Colon (tissue), 2 donors: ENCODE results near the gene NEU3.
"Not testable (repeated sequence)": the region's sequence is repeated elsewhere in the genome, so short reads cannot be mapped to it uniquely, and the experiment has no call there.

ENCODE experiments used
- FAIRE-seq: peaks from 2 replicates; lab custom pipeline; 2012; peaks lifted over from hg19 to GRCh38; lab: Jason Lieb, UNC
- donor health status: control.
- donor health status: control.

NEU3 gene

GRCh38 chr11:75031224-75031753, 42.6 kb downstream of the NEU3 start:
- no peak for FAIRE-seq

DNA sequence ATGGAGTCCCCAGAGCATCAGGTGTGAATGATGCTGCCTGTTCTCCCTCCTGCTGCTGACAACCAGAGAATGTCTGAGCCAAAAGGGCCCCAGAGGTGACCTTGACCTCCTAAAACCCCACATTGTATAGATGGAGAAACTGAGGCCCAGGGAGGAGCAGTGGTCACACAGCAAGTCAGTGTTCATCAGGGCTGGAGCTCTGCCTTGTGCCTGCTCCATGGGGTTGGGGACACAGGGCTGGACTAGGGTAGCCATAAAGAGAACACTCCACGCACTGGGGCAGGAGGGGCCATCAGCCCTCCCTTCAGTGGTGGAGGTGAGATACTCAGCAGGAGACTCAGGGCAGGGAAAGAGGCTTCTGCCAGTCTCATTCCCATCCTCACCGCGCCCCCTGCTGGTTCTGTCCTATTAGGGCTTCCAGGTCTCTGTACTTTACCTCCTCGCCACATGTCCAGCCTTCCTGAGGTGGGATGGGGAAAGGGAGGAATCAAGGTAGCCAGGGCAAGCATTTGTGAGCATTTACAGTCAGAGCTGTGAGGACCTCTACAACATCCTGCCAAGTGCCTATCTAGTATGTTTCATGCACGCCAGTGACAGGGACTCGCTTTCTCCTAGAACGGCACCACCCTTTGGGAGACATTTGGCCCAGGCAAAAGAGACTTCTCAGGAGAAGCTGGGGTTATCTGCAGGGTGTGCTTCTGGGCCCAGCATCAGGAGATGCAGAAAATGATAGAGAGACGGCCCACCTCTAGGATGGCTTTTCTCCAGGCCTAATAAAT, 43.2 kb downstream of the NEU3 start:
- FAIRE-seq = no peak

- no peak for FAIRE-seq
These were observed 43.8 kb downstream of the NEU3 start for GRCh38 chr11:75032550-75032935.

- FAIRE-seq = no peak
These were observed 45.2 kb downstream of the NEU3 start for GRCh38 chr11:75033916-75034315.

DNA sequence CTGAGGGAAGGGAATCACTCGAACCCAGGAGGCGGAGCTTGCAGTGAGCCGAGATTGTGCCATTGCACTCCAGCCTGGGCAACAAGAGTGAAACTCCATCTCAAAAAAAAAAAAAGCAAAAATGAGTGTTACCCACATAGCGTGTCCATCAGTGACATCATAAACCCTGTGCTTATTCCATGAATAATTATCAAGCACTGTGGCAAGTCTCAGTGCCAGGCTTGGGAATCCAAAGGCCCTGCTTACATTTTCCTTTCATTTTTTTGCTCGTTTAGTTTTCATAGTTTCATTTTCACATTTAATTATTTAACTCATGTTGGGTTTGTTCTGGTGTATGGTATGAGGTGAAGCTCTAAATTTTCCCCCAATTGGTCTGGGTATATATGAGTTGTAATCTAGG, 46.5 kb downstream of the NEU3 start:
- FAIRE-seq = no peak

DNA sequence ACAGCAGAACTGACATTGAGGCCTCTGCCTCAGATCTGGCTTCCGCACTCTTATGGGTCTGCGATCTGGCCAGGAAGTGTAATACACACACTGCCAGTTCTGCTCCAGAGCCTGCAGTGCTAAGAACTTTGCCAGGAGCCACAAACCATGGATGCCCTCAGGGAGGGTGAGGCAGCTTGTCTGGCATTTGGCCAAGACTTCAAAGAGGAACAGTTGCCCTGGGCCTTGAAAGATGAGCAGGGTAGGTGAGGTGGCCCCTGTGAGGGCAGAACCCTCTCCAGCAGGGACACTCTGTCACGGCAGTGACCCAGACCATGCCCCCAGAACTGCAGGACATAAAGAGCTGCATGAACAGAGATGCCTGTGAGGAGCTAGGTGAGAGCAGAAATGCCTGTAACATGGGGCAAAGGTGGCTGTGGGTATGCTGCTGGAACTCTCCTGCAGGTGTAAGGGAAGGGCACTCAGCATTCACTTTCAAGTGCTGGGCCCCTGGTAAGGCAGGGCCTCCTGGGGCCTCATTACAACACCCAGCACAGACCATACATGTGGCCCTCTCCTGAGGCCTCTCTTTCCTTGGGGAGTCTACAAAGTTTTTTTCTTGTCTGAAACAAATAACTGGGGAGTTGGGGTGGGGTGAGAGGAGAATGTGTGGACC, 47.3 kb downstream of the NEU3 start:
- FAIRE-seq = no peak

DNA sequence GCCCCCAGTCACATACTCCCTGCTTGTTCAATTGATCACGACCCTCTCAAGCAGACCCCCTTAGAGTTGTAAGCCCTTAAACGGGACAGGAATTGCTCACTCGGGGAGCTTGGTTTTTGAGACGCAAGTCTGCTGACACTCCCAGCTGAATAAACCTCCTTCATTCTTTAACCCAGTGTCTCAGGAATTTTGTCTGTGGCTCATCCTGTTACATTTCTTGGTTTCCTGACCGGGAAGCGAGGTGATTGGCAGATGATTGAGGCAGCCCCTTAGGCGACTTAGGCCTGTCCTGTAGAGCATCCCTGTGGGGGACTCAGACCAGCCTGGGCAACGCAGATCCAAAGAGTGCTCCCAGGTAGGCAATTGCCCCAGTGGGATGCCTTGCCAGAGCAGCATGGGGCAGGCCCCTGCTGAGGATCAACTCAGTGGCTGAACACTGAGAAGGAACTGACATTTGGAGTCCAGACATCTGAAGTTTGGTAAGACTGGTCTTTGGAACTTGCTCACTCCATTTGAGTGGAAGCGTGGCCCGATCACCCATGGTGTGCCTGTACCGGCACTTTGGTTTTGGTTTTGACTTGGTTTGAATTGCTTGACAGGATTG, 51.5 kb downstream of the NEU3 start:
- FAIRE-seq = no peak

- FAIRE-seq = no peak
These were observed 52.5 kb downstream of the NEU3 start for GRCh38 chr11:75041263-75041662.

GRCh38 chr11:75041821-75042220, 53.1 kb downstream of the NEU3 start:
- FAIRE-seq = not testable (repeated sequence)

- not testable (repeated sequence) for FAIRE-seq
These were observed 55.8 kb downstream of the NEU3 start for GRCh38 chr11:75044381-75045170.

DNA sequence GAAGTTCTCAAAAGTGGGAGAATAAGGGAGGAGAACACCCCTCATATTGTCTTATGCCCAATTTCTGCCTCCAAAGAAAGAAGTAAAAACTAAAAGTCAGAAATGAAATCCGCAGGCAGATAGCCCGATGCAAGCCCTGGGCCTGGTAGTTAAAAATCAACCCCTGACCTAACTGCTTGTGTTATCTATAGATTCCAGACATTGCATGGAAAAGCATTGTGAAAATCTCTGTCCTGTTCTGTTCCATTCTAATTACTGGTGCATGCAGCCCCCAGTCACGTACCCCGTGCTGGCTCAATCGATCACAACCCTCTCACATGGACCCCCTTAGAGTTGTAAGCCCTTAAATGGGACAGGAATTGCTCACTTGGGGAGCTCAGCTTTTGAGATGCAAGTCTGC, 57.9 kb downstream of the NEU3 start:
- FAIRE-seq = not testable (repeated sequence)

GRCh38 chr11:75047191-75047590, 58.5 kb downstream of the NEU3 start:
- FAIRE-seq = no peak

DNA sequence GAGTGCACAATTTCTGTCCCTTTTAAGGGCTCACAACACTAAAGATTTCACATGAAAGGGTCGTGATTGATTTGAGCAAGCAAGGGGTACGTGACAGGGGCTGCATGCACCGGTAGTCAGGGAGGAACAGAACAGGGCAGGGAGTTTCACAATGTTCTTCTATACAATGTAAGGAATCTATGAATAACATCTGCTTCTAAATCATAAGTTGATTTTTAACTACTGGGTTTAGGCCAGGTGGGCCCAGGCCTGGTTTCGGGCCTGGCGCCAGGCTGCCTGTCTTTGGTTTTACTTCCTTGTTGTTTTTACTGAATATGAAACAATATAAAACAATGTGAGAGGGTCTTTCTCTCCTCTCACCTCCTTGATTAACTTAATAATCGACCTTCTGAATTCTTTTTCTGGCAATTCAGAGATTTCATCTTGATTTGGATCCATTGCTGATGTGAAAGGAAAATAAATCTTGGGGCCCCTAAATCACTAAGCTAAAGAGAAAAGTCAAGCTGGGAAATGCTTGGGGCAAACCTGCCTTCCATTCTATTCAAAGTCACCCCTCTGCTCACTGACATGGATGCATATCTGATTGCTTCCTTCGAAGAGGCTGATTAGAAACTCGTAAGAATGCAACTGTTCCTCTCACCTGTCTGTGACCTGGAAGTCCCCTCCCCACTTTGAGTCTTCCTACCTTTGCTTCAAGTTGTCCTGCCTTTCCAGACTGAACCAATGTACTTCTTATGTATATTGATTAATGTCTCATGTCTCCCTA, 61.0 kb downstream of the NEU3 start:
- FAIRE-seq = not testable (repeated sequence)

GRCh38 chr11:75050516-75050915, 61.8 kb downstream of the NEU3 start:
- no peak for FAIRE-seq

DNA sequence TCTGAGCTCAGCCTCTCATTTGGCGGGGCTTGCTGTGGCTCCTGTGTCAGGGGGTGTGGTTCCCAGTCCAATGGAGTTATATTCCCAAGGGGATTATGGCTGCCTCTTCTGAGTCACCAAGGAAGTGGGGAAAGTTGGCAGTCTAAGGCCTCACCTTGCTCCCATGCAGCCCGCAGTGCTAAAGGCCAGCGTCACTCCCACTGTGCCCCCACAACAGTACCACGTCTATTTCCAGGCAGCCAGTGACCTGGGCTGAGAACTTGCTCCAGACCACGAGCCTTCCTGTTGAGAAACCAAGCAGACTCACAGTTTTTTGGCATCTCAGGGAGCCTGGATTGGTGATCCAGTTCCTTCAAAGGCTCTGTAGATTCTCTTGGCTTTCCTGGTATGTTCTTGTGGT, 62.3 kb downstream of the NEU3 start:
- no peak for FAIRE-seq

DNA sequence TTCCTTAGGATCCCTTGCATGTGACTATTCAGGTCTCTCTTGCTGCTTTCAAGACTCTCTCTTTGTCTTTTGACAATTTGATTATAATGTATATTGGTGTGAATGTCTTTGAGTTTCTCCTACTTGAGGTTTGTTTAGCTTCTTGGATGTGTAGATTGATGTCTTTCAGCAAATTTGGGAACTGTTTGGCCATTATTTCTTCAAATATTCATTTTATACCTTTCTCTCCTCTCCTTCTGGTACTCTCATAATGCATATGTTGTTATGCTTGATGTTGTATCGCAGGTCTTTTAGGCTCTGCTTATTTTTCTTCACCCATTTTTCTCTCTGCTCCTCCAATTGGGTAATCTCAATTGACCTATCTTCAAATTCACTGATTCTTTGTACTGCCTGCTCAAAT, 63.7 kb downstream of the NEU3 start:
- FAIRE-seq = no peak

GRCh38 chr11:75055511-75055910, 66.8 kb downstream of the NEU3 start:
- FAIRE-seq = no peak

GRCh38 chr11:75056814-75057213, 68.1 kb downstream of the NEU3 start:
- no peak for FAIRE-seq

DNA sequence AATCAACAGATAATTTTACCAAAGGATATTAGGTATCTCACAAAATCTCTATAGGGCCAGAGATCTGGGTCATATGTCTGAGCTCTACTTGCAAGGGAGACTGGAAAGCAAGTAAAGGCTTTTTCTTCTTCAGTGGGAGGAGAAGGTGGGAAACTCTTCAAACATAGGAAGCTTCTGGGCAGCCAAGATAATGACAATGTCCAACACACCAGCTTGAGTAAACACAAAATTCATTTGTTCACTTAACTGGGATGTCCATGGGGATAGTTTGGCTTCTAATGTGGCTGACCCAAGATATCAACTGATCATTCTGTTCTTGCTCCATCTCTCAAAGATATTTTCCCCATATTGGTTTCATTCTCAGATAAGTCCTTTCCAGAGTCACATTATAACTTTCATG, 70.6 kb downstream of the NEU3 start:
- FAIRE-seq = no peak

DNA sequence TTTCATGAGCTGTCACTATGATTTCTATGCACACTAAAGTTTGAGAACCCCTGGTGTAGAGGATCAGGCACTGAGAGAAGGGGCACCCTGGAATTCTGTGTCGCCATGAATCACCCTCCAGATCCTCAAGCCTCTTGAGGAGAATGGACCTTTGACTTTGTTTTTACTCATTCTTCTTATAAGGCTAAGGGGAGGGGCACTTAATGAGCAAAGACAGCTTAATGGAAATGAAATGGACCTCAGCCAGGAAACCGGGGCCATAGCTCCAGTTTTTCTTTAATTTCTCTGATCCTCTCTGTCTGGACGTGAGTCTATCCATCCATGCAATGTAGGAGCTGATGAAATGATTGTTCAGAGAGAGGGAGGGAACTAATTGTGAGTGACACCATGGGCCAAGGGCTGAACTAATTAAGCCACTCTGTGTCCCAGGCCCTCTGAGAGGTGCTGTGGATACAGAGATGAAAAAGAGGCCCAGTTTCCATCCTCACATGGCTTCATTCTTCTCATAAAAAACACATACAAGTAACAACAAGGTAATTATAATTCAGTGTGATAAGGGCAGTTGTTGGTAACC, 75.1 kb downstream of the NEU3 start:
- FAIRE-seq = no peak

DNA sequence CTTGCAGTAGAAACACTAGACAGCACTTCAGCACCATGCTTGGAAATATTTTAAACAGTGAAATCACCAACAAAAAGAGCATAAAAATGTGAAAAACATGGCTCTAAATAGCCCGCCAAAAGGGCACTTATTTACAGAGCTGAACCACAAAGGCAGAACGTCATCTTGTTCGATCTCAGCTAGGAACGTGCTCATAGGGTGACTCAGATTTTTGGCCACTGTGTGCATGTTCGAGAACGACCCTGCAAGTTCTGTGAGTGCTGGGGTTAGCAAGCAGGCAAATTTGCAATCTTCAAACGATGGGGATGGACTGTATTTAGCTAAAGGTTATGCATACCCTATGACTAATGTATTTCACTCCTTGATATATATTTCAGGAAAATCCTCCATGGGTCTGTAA, 77.3 kb downstream of the NEU3 start:
- no peak for FAIRE-seq
